HCT116 (cell line): ENCODE results near the gene TCF23. TPM values are rescaled to one million over a fixed set of nuclear protein-coding genes. Genes with fewer than 3 reads are reported as not detected.

Experiments
- ATAC-seq: fragments of 200-7000 bp; cut with Tn5 transposase; 2 replicates; pipeline ENCODE4 v1.9.1; 2020; ENCODE audit warnings: mild to moderate bottlenecking, moderate library complexity
- BruUV-seq: library from RNA; stranded (reverse); fragments of 400-500 nt; replicated peaks from 2 replicates; lab custom pipeline; 2021; lab: Mats Ljungman, UMichigan
- CTCF ChIA-PET: fragments of 300-600 bp; sonication (Branson Sonifier 250); formaldehyde crosslinking; loops from one replicate; lab custom pipeline; 2021; ENCODE audit warnings: antibody characterized with exemption; lab: Charles Lee
- POLR2A ChIA-PET: fragments of 300-600, 350-600 bp; sonication (Branson Sonifier 250); formaldehyde crosslinking; loops from one replicate; lab custom pipeline; 2021; ENCODE audit warnings: antibody characterized with exemption; lab: Charles Lee
- RAD21 ChIA-PET, 2 experiments: fragments of 300-600 bp; sonication (Branson Sonifier 250); formaldehyde crosslinking; loops; one replicate each; lab custom pipeline; 2023; ENCODE audit warnings: low total read pairs in 2 of 2; ENCODE audit not compliant: uncharacterized antibody in 2 of 2, unreplicated experiment in 2 of 2, low non-redundant PET in 1 of 2; lab: Charles Lee
- DNase-seq: peaks from one replicate; pipeline ENCODE4 v3.0.0-alpha.2; 2010; ENCODE audit warnings: low read depth, low spot score
- H2AFZ ChIP-seq: fragments of 200-600 bp; shearing (Covaris generic), sonication (generic); 2 replicates; pipeline ENCODE4 v1.6.1; 2017; ENCODE audit warnings: low read depth, mixed run types, mixed read lengths, antibody characterized with exemption, low read length; ENCODE audit not compliant: poor library complexity, severe bottlenecking
- H3K27ac ChIP-seq: 2 replicates; pipeline ENCODE4 v1.5.1; 2012; ENCODE audit warnings: low read depth, low read length
- H3K27me3 ChIP-seq: fragments of 200-600 bp; sonication (generic); 2 replicates; pipeline ENCODE4 v1.6.1; 2016; ENCODE audit warnings: mixed run types, low read length, mixed read lengths; ENCODE audit not compliant: insufficient read depth
- H3K36me3 ChIP-seq, 2 experiments: fragments of 200-500 bp in 1 of 2; fragments of 200-600 bp in 1 of 2; sonication (Bioruptor generic) in 1 of 2; sonication (generic) in 1 of 2; 2 replicates each; pipeline versions ENCODE4 v1.5.1 to v1.6.1; 2014 to 2016; ENCODE audit warnings: low read length in 2 of 2, inconsistent platforms in 1 of 2, mixed read lengths in 1 of 2, mixed run types in 1 of 2; ENCODE audit not compliant: insufficient read depth in 2 of 2, control insufficient read depth in 1 of 2
- H3K4me1 ChIP-seq, 2 experiments: fragments of 200-600 bp in 1 of 2; sonication (generic) in 1 of 2; 2 replicates each; pipeline versions ENCODE4 v1.5.1 to v1.6.1; 2012 to 2017; ENCODE audit warnings: low read length in 2 of 2, inconsistent platforms in 1 of 2, mild to moderate bottlenecking in 1 of 2, mixed read lengths in 1 of 2, mixed run types in 1 of 2, moderate library complexity in 1 of 2; ENCODE audit not compliant: insufficient read depth in 2 of 2, control insufficient read depth in 1 of 2
- H3K4me2 ChIP-seq: fragments of 200-600 bp; sonication (generic); 2 replicates; pipeline ENCODE4 v1.6.1; 2017; ENCODE audit warnings: mixed run types, low read length, mixed read lengths
- H3K4me3 ChIP-seq, 2 experiments: fragments of 200-600 bp in 1 of 2; sonication (generic) in 1 of 2; replicated peaks in 1 of 2; 2 replicates each; pipeline ENCODE4 v1.5.1; 2011 to 2016; ENCODE audit warnings: low read length in 2 of 2, control low read depth in 1 of 2, low read depth in 1 of 2, mild to moderate bottlenecking in 1 of 2, mixed read lengths in 1 of 2, mixed run types in 1 of 2
- H3K79me2 ChIP-seq: fragments of 200-600 bp; sonication (generic); 2 replicates; pipeline ENCODE4 v1.6.1; 2017; ENCODE audit warnings: mild to moderate bottlenecking, mixed run types, low read length, moderate library complexity, mixed read lengths; ENCODE audit not compliant: insufficient read depth
- H3K9ac ChIP-seq: fragments of 200-600 bp; sonication (generic); 2 replicates; pipeline ENCODE4 v1.6.1; 2016; ENCODE audit warnings: low read length, mixed read lengths
- H3K9me2 ChIP-seq: fragments of 200-600 bp; sonication (generic), shearing (Covaris generic); 2 replicates; pipeline ENCODE4 v1.6.1; 2017; ENCODE audit warnings: mixed run types, mild to moderate bottlenecking, moderate library complexity; ENCODE audit not compliant: insufficient read depth
- H3K9me3 ChIP-seq, 2 experiments: fragments of 200-500 bp in 1 of 2; fragments of 200-600 bp in 1 of 2; sonication (Bioruptor generic) in 1 of 2; sonication (generic) in 1 of 2; 2 replicates each; pipeline ENCODE4 v1.6.1; 2014 to 2017; ENCODE audit warnings: low read length in 2 of 2, mixed read lengths in 2 of 2, inconsistent platforms in 1 of 2, low read depth in 1 of 2, mild to moderate bottlenecking in 1 of 2, mixed run types in 1 of 2, moderate library complexity in 1 of 2; ENCODE audit not compliant: control insufficient read depth in 1 of 2, insufficient read depth in 1 of 2
- H4K20me1 ChIP-seq: fragments of 200-600 bp; sonication (generic), shearing (Covaris generic); 2 replicates; pipeline ENCODE4 v1.6.1; 2017; ENCODE audit warnings: mixed run types, mild to moderate bottlenecking, moderate library complexity; ENCODE audit not compliant: insufficient read depth
- CBX3 ChIP-seq: IDR thresholded peaks from 2 replicates; pipeline ENCODE4 v1.6.1; 2012; ENCODE audit warnings: low read depth
- CEBPB ChIP-seq: IDR thresholded peaks from 2 replicates; pipeline ENCODE4 v1.6.1; 2012; ENCODE audit warnings: low read depth
- ELF1 ChIP-seq: IDR thresholded peaks from 2 replicates; pipeline ENCODE4 v1.6.1; 2012; ENCODE audit warnings: low read depth, borderline replicate concordance
- EZH2phosphoT487 ChIP-seq: fragments of 200-600 bp; IDR thresholded peaks from 2 replicates; pipeline ENCODE4 v1.6.1; 2018; ENCODE audit warnings: antibody characterized with exemption, borderline replicate concordance
- FOSL1 ChIP-seq: IDR thresholded peaks from 2 replicates; pipeline ENCODE4 v1.6.1; 2012; ENCODE audit warnings: low read depth
- JUND ChIP-seq: IDR thresholded peaks from 2 replicates; pipeline ENCODE4 v1.6.1; 2012
- POLR2A ChIP-seq: IDR thresholded peaks from 2 replicates; pipeline ENCODE4 v1.7.0; 2011; ENCODE audit warnings: borderline replicate concordance; ENCODE audit not compliant: insufficient read depth, insufficient read length; ENCODE audit errors: extremely low read depth
- RAD21 ChIP-seq: IDR thresholded peaks from 2 replicates; pipeline ENCODE4 v1.6.1; 2012; ENCODE audit warnings: low read depth, mild to moderate bottlenecking
- SIN3A ChIP-seq: IDR thresholded peaks from 2 replicates; pipeline ENCODE4 v1.6.1; 2012; ENCODE audit warnings: low read depth
- SP1 ChIP-seq: IDR thresholded peaks from 2 replicates; pipeline ENCODE4 v1.6.1; 2012; ENCODE audit warnings: low read depth
- SRF ChIP-seq: IDR thresholded peaks from 2 replicates; pipeline ENCODE4 v1.6.1; 2012; ENCODE audit warnings: low read depth
- YY1 ChIP-seq: IDR thresholded peaks from 2 replicates; pipeline ENCODE4 v1.6.1; 2011; ENCODE audit warnings: low read length, low read depth, moderate library complexity, mild to moderate bottlenecking; ENCODE audit not compliant: insufficient replicate concordance; ENCODE audit errors: extremely low read depth
- ZNF274 ChIP-seq: fragments of 200-500 bp; sonication (Bioruptor generic); IDR thresholded peaks from 2 replicates; pipeline ENCODE4 v1.6.1; 2014; ENCODE audit warnings: mild to moderate bottlenecking, low read depth, low read length, inconsistent platforms
- intact Hi-C: fragments of 100-400 bp; cut with micrococcal nuclease; formaldehyde crosslinking; loops from 2 replicates; pipeline ENCODE4 v1.10.0; 2022
- total RNA-seq: library from RNA; stranded (reverse); gene quantifications from one replicate; pipeline ENCODE4 v1.2.1, GENCODE V29; 2021; ENCODE audit not compliant: unreplicated experiment
- TF ChIP-seq, protein P1 (sequence below): IDR thresholded peaks from 2 replicates; pipeline ENCODE4 v1.6.1; 2012
- TF ChIP-seq, protein P2 (sequence below): IDR thresholded peaks from 2 replicates; pipeline ENCODE4 v1.6.1; 2012; ENCODE audit warnings: low read depth
- TF ChIP-seq, protein P3 (sequence below), 3 experiments: fragments of 200-600 bp in 1 of 3; sonication (generic) in 1 of 3; IDR thresholded peaks in 2 of 3; conservative IDR thresholded peaks in 1 of 3; 2 replicates each; pipeline ENCODE4 v1.5.1; 2012 to 2017; ENCODE audit warnings: low read depth in 2 of 3, low read length in 2 of 3, antibody characterized with exemption in 1 of 3, borderline replicate concordance in 1 of 3, control low read depth in 1 of 3, mild to moderate bottlenecking in 1 of 3, mixed read lengths in 1 of 3, mixed run types in 1 of 3, moderate library complexity in 1 of 3; ENCODE audit not compliant: insufficient read depth in 1 of 3

TCF23 gene
- total RNA-seq, 1 experiment from 2014 or later: not detected

DNA sequence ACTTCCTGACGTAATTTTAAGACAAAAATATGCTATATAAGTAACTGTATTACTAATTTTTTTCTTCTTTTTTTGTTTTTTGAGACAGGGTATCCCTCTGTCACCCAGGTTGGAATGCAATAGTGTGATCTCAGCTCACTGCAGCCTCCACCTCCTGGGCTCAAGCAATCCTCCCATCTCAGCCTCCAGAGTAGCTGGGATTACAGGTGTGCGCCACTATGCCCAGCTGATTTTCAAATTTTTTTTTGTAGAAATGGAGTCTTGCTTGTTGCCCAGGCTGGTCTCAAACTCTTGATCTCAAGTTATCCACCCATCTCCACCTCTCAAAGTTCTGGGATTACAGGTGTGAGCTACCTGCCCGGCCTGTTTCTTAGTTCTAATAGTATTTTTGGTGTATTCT, 29.7 kb downstream of the TCF23 start:
- Histone ChIP-seq H3K4me3 (no peak overlapping the region), H3K79me2 (no peaks in the 10 kb centered on the region), H3K27me3 (peaks cover 16% of the 10 kb centered on the region; the same call in 1 of the 2 replicates), H4K20me1 (no peaks in the 10 kb centered on the region), H3K9me2 (no peaks in the 10 kb centered on the region)
- POLR2A ChIA-PET: no interaction called here
- intact Hi-C loops: no loop called here
- no peak for DNase-seq
- TF ChIP-seq FOSL1 (no peak), ZNF274 (no peak), CBX3 (no peak), SIN3A (no peak), SRF (no peak), POLR2A (no peak), CEBPB (no peak), EZH2phosphoT487 (no peak), JUND (no peak), YY1 (no peak), SP1 (no peak), ELF1 (no peak), RAD21 (no peak)
- TF ChIP-seq, protein P1, sequence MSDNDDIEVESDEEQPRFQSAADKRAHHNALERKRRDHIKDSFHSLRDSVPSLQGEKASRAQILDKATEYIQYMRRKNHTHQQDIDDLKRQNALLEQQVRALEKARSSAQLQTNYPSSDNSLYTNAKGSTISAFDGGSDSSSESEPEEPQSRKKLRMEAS: no peak
- TF ChIP-seq, protein P2, sequence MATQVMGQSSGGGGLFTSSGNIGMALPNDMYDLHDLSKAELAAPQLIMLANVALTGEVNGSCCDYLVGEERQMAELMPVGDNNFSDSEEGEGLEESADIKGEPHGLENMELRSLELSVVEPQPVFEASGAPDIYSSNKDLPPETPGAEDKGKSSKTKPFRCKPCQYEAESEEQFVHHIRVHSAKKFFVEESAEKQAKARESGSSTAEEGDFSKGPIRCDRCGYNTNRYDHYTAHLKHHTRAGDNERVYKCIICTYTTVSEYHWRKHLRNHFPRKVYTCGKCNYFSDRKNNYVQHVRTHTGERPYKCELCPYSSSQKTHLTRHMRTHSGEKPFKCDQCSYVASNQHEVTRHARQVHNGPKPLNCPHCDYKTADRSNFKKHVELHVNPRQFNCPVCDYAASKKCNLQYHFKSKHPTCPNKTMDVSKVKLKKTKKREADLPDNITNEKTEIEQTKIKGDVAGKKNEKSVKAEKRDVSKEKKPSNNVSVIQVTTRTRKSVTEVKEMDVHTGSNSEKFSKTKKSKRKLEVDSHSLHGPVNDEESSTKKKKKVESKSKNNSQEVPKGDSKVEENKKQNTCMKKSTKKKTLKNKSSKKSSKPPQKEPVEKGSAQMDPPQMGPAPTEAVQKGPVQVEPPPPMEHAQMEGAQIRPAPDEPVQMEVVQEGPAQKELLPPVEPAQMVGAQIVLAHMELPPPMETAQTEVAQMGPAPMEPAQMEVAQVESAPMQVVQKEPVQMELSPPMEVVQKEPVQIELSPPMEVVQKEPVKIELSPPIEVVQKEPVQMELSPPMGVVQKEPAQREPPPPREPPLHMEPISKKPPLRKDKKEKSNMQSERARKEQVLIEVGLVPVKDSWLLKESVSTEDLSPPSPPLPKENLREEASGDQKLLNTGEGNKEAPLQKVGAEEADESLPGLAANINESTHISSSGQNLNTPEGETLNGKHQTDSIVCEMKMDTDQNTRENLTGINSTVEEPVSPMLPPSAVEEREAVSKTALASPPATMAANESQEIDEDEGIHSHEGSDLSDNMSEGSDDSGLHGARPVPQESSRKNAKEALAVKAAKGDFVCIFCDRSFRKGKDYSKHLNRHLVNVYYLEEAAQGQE: no peak
- TF ChIP-seq, protein P3, sequence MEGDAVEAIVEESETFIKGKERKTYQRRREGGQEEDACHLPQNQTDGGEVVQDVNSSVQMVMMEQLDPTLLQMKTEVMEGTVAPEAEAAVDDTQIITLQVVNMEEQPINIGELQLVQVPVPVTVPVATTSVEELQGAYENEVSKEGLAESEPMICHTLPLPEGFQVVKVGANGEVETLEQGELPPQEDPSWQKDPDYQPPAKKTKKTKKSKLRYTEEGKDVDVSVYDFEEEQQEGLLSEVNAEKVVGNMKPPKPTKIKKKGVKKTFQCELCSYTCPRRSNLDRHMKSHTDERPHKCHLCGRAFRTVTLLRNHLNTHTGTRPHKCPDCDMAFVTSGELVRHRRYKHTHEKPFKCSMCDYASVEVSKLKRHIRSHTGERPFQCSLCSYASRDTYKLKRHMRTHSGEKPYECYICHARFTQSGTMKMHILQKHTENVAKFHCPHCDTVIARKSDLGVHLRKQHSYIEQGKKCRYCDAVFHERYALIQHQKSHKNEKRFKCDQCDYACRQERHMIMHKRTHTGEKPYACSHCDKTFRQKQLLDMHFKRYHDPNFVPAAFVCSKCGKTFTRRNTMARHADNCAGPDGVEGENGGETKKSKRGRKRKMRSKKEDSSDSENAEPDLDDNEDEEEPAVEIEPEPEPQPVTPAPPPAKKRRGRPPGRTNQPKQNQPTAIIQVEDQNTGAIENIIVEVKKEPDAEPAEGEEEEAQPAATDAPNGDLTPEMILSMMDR (IDR thresholded peaks at IDR 0.05 in 2 of 3, conservative IDR thresholded peaks at IDR 0.05 in 1 of 3; ENCODE audit: borderline replicate concordance in 1 of 3, insufficient read depth in 1 of 3, low read depth in 2 of 3, low read length in 2 of 3): no peak
- TF ChIP-seq, all 23 proteins: peak for 0
- Histone ChIP-seq H3K9ac (no peak overlapping the region), H2AFZ (no peak overlapping the region), H3K9me3 (no peaks in the 10 kb centered on the region), H3K27ac (no peak overlapping the region), H3K36me3 (no peaks in the 10 kb centered on the region), H3K4me2 (no peak overlapping the region), H3K4me1 (no peaks in the 10 kb centered on the region)
- RAD21 ChIA-PET: no interaction called here
- BruUV-seq: no TSS peak
- ATAC-seq: no peak
- CTCF ChIA-PET: no interaction called here
